ENCODE data around the gene PNLDC1.

Gene PNLDC1

GRCh38 chr6:159800141-159800865 is at the start of gene PNLDC1:
TSS of gene PNLDC1 (plus strand) at chr6:159800276. CDS start at chr6:159800308, 32 bp downstream.
- H3K27me3 Mint-ChIP-seq, result no peaks in the 10 kb centered on the region
- H3K36me3 Mint-ChIP-seq, result peaks cover 26% of the 10 kb centered on the region
- no peak for DNase-seq
- peaks cover 2% of the 10 kb centered on the region for H3K4me1 Mint-ChIP-seq
- no peaks in the 10 kb centered on the region for H3K9me3 Mint-ChIP-seq
- H3K27ac Mint-ChIP-seq, result no peak within 1 kb of the TSS
- CTCF ChIA-PET, result no interaction called here
- no peak within 1 kb of the TSS for H3K4me3 Mint-ChIP-seq

DNA sequence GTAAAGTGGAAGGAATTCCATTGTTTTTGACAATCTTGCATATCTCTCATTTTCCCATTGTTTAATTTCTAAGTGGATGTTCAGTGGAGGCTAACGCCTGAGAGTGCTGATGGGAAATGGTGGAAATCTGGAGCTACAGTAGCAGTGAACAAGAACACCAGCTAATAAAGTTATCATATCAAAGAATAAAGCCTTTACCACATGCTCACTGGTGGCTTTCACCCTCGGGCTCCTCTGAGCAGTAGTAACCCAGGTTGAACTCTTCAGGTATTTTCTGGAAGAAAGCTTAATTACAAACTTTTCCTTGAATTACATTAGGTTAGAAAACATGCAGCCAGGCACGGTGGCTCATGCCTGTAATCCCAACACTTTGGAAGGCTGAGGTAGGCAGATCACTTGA is 48.6 kb upstream of the PNLDC1 start:
- H3K4me1 Mint-ChIP-seq, result no peaks in the 10 kb centered on the region
- peaks cover 61% of the 10 kb centered on the region for H3K36me3 Mint-ChIP-seq
- CTCF ChIA-PET, result no interaction called here
- H3K4me3 Mint-ChIP-seq, result no peak overlapping the region
- H3K9me3 Mint-ChIP-seq, result no peaks in the 10 kb centered on the region
- DNase-seq, result no peak
- no peaks in the 10 kb centered on the region for H3K27me3 Mint-ChIP-seq
- H3K27ac Mint-ChIP-seq, result no peak overlapping the region

- DNase-seq, result no peak
- CTCF ChIA-PET, result interaction anchor here (0.7 kb wide), 1 partner anchor 37 kb away, joined by 3 read pairs; no protein-coding TSS in a partner anchor
- Mint-ChIP-seq H3K4me3 (no peak overlapping the region), H3K27ac (no peak overlapping the region), H3K27me3 (no peaks in the 10 kb centered on the region), H3K36me3 (peaks cover 66% of the 10 kb centered on the region), H3K9me3 (no peaks in the 10 kb centered on the region), H3K4me1 (peaks cover under 1% of the 10 kb centered on the region)
These were observed 46.8 kb upstream of the PNLDC1 start for GRCh38 chr6:159753081-159753872.

GRCh38 chr6:159754401-159754800 is 45.7 kb upstream of the PNLDC1 start:
- peaks cover 64% of the 10 kb centered on the region for H3K36me3 Mint-ChIP-seq
- CTCF ChIA-PET, result no interaction called here
- H3K27me3 Mint-ChIP-seq, result no peaks in the 10 kb centered on the region
- H3K9me3 Mint-ChIP-seq, result no peaks in the 10 kb centered on the region
- no peak overlapping the region for H3K4me3 Mint-ChIP-seq
- peaks cover 6% of the 10 kb centered on the region for H3K4me1 Mint-ChIP-seq
- H3K27ac Mint-ChIP-seq, result no peak overlapping the region
- DNase-seq, result no peak

DNA sequence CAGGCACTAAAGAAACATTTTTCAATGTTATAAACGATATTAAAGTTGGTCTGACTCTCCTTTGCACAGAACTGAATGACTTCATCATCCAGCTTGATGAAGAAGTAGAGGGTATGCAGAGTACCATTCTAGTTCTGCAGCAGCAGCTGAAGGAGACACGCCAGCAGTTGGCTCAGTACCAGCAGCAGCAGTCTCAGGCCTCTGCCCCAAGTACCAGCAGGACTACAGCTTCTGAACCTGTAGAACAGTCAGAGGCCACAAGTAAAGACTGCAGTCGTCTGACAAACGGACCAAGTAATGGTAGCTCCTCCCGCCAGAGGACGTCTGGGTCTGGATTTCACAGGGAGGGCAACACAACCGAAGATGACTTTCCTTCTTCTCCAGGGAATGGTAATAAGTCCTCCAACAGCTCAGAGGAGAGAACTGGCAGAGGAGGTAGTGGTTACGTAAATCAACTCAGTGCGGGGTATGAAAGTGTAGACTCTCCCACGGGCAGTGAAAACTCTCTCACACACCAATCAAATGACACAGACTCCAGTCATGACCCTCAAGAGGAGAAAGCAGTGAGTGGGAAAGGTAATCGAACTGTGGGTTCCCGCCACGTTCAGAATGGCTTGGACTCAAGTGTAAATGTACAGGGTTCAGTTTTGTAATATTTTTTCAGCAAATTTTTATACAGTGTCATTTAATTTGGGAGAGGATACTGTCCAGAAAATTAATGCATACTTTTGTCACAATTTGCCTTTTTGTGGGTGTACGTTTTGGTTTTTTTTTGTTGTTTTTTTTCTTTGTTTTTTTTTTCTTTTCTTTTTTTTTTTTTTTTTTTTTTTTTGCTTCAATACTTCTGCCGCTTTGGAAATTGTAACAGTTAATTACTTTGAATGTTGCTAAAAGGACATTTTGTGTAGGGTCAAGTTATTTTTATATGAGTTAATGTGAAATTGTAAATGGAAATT is 44.8 kb upstream of the PNLDC1 start:
- H3K9me3 Mint-ChIP-seq, result no peaks in the 10 kb centered on the region
- H3K4me3 Mint-ChIP-seq, result no peak overlapping the region
- no peak for DNase-seq
- H3K4me1 Mint-ChIP-seq, result peaks cover 11% of the 10 kb centered on the region
- peaks cover 61% of the 10 kb centered on the region for H3K36me3 Mint-ChIP-seq
- no peaks in the 10 kb centered on the region for H3K27me3 Mint-ChIP-seq
- CTCF ChIA-PET, result no interaction called here
- H3K27ac Mint-ChIP-seq, result peak overlapping the region; percentile 33

DNA sequence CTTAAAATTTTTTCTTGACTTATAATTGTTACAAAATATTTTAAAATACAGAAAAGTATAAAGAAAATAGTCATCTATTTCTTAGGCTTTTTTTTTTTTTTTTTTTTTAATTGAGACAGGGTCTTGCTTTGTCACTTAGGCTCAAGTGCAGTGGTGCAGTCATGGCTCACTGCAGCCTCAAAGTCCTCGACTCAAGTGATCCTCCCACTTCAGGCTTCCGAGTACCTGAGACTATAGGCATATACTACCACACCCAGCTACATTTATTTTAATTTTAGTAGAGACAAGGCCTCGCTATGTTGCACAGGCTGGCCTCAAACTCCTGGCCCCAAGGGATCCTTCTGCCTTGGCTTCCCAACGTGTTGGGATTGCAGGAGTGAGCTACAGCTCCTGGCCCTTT is 43.6 kb upstream of the PNLDC1 start:
- peaks cover 65% of the 10 kb centered on the region for H3K36me3 Mint-ChIP-seq
- CTCF ChIA-PET, result interaction anchor here (0.9 kb wide), 1 partner anchor 19 kb away, joined by 3 read pairs; no protein-coding TSS in a partner anchor
- H3K4me3 Mint-ChIP-seq, result no peak overlapping the region

GRCh38 chr6:159758031-159759001 is 41.8 kb upstream of the PNLDC1 start:
- CTCF ChIA-PET, result no interaction called here
- Mint-ChIP-seq H3K9me3 (no peaks in the 10 kb centered on the region), H3K4me3 (no peak overlapping the region), H3K27ac (no peak overlapping the region), H3K4me1 (peaks cover 27% of the 10 kb centered on the region), H3K27me3 (peaks cover 3% of the 10 kb centered on the region), H3K36me3 (peaks cover 61% of the 10 kb centered on the region)
- DNase-seq, result no peak

More for the DNA sequence above, 43.6 kb upstream of the PNLDC1 start:
- H3K27me3 Mint-ChIP-seq, result peaks cover 3% of the 10 kb centered on the region
- no peak overlapping the region for H3K27ac Mint-ChIP-seq
- no peaks in the 10 kb centered on the region for H3K9me3 Mint-ChIP-seq
- no peak for DNase-seq
- peaks cover 21% of the 10 kb centered on the region for H3K4me1 Mint-ChIP-seq

DNA sequence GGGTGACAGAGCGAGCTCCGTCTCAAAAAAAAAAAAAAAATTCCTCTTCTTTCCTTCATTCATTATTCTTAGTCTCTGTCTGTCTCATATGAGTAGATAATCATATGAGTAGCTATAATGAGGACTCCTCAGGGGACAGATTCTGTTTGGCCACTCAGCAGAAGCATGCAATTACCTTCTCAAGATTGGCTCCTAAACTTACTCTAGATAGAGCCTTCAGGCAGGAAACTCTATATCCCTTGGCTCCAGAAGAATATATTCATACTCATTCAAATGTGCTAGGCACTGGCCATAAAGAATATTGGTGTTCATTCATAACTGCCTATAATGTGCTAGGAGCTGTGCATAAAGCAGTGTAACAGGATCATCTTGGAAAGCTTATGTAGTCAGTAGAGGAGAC is 40.4 kb upstream of the PNLDC1 start:
- Mint-ChIP-seq H3K4me1 (peaks cover 33% of the 10 kb centered on the region), H3K27ac (peak overlapping the region; percentile 8), H3K4me3 (peak overlapping the region; percentile 18), H3K27me3 (peaks cover 3% of the 10 kb centered on the region), H3K36me3 (peaks cover 56% of the 10 kb centered on the region), H3K9me3 (no peaks in the 10 kb centered on the region)
- CTCF ChIA-PET, result interaction anchor here (1.8 kb wide), 1 partner anchor 68 kb away, joined by 4 read pairs; no protein-coding TSS in a partner anchor
- no peak for DNase-seq

GRCh38 chr6:159760602-159761057 is 39.4 kb upstream of the PNLDC1 start:
- CTCF ChIA-PET, result interaction anchor here (1.5 to 1.8 kb wide), 2 partner anchors 30 to 69 kb away, joined by 3 to 4 read pairs; partner anchors contain the start of gene MRPL18
- peak overlapping the region; percentile 93 for H3K4me3 Mint-ChIP-seq
- H3K4me1 Mint-ChIP-seq, result peaks cover 38% of the 10 kb centered on the region
- peaks cover 55% of the 10 kb centered on the region for H3K36me3 Mint-ChIP-seq
- H3K27me3 Mint-ChIP-seq, result peaks cover 3% of the 10 kb centered on the region
- peak overlapping the region; percentile 98 for H3K27ac Mint-ChIP-seq
- H3K9me3 Mint-ChIP-seq, result no peaks in the 10 kb centered on the region
- no peak for DNase-seq

DNA sequence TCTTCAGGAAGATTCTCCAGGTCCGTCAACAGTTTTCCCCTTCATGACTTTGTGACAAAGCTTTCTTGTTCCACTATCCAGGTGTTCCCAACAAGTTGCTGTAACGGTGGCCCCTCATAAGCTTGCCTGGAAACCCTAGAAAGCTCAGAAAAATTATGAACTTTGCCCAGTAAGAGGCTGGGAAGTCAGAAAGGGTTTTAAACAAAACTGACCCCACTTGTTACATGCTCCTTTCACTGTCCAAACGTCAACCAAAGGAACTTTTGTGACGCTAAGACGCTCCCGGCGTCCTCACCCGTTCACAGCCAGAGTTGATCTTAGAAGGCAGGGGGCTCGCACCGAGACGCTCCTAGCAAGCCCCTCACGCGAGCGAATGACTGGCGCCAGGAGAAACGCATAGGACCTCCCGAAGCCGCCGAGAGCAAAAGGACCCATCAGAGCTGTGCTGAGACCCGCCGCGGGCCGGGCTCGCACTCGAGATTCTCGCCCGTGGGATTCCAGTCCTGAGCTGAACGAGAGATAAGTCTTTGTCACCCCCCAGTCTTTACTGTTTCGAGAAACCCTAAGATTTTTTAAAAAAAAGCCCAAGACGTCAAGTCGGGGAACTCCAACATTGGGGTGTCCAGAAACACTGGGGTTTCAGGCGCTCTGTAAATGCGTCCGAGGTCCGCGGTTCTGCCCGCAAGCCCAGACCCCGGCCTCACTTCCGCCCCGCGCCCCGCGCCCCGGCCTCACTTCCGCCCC is 38.8 kb upstream of the PNLDC1 start:
- H3K27me3 Mint-ChIP-seq, result peaks cover 3% of the 10 kb centered on the region
- peak; percentile 48 for DNase-seq
- no peaks in the 10 kb centered on the region for H3K9me3 Mint-ChIP-seq
- CTCF ChIA-PET, result interaction anchor here (1.5 to 1.8 kb wide), 2 partner anchors 29 to 69 kb away, joined by 3 to 4 read pairs; partner anchors contain the start of gene MRPL18
- peaks cover 52% of the 10 kb centered on the region for H3K36me3 Mint-ChIP-seq
- peak overlapping the region; percentile 93 for H3K4me3 Mint-ChIP-seq
- H3K4me1 Mint-ChIP-seq, result peaks cover 41% of the 10 kb centered on the region
- peak overlapping the region; percentile 98 for H3K27ac Mint-ChIP-seq

- Mint-ChIP-seq H3K36me3 (peaks cover 54% of the 10 kb centered on the region), H3K4me3 (peak within 1 kb of the TSS; percentile 93), H3K9me3 (no peaks in the 10 kb centered on the region), H3K27me3 (peaks cover 3% of the 10 kb centered on the region), H3K4me1 (peaks cover 41% of the 10 kb centered on the region), H3K27ac (peak within 1 kb of the TSS; percentile 98)
- CTCF ChIA-PET, result no interaction called here
- DNase-seq, result peak; percentile 96
These were observed 38.0 kb upstream of the PNLDC1 start, which contains the start of gene ACAT2 for GRCh38 chr6:159761873-159762680. TSS of gene ACAT2 (plus strand) at chr6:159762045. CDS start at chr6:159762088, 43 bp downstream.

All from activated naive CD4-positive, alpha-beta T cell treated with anti-CD3 and anti-CD28 coated beads, Interleukin-2, amount 10 ng/mL, durations not matched to agents 7 days and 5 days (primary cell).